HepG2 (cell line): Measurements from ENCODE around the gene FILIP1. TPM values are rescaled to one million over a fixed set of nuclear protein-coding genes. Genes with fewer than 3 reads are reported as not detected.

ENCODE experiments used
- ATAC-seq: fragments of 200-7000 bp; cut with Tn5 transposase; 3 replicates; pipeline ENCODE4 v1.9.1; 2020; ENCODE audit warnings: mild to moderate bottlenecking, moderate library complexity
- BruUV-seq: library from RNA; stranded (reverse); fragments of 400-500 nt; replicated peaks from 2 replicates; lab custom pipeline; 2021; lab: Mats Ljungman, UMichigan
- CTCF ChIA-PET: fragments of 300-600 bp; formaldehyde crosslinking; extraction: SDS; loops from one replicate; lab custom pipeline; 2021; ENCODE audit warnings: low total read pairs, inconsistent platforms, low intra/inter-chr PET ratio; lab: Yijun Ruan, JAX
- POLR2A ChIA-PET: fragments of 350-600 bp; sonication (Branson Sonifier 250); formaldehyde crosslinking; loops from one replicate; lab custom pipeline; 2020; ENCODE audit warnings: antibody characterized with exemption, inconsistent platforms; lab: Yijun Ruan, JAX
- DNase-seq: peaks from one replicate; pipeline ENCODE4 v3.0.0-alpha.2; 2015; ENCODE audit warnings: low spot score
- FAIRE-seq: peaks from 3 replicates; lab custom pipeline; 2011; peaks lifted over from hg19 to GRCh38; lab: Jason Lieb, UNC
- H2AFZ ChIP-seq: one replicate; pipeline ENCODE4 v1.6.1; 2011; ENCODE audit warnings: low read length, inconsistent platforms
- H3K27ac ChIP-seq: fragments of 300-600 bp; 3 replicates; pipeline ENCODE4 v1.8.0; 2011; ENCODE audit warnings: mixed run types, mild to moderate bottlenecking, mixed read lengths, low read length, inconsistent platforms; ENCODE audit not compliant: insufficient read depth; ENCODE audit errors: extremely low read length
- H3K27me3 ChIP-seq, 2 experiments: fragments of 200-600 bp in 1 of 2; 2 replicates in 1 of 2; 3 replicates in 1 of 2; pipeline versions ENCODE4 v1.6.0 to v1.8.0; 2011; ENCODE audit warnings: low read length in 2 of 2, mild to moderate bottlenecking in 2 of 2, moderate library complexity in 2 of 2, inconsistent platforms in 1 of 2; ENCODE audit not compliant: insufficient read depth in 2 of 2, control insufficient read depth in 1 of 2
- H3K36me3 ChIP-seq, 2 experiments: fragments of 200-600 bp in 1 of 2; replicated peaks in 1 of 2; 2 replicates in 1 of 2; 3 replicates in 1 of 2; pipeline versions ENCODE4 v1.5.1 to v1.8.0; 2011; ENCODE audit warnings: low read length in 2 of 2, inconsistent platforms in 1 of 2; ENCODE audit not compliant: insufficient read depth in 2 of 2, control insufficient read depth in 1 of 2
- H3K4me1 ChIP-seq: 2 replicates; pipeline ENCODE4 v1.5.1; 2012; ENCODE audit warnings: low read length, inconsistent platforms; ENCODE audit not compliant: insufficient read depth
- H3K4me2 ChIP-seq: 2 replicates; pipeline ENCODE4 v1.6.0; 2011; ENCODE audit warnings: low read depth, low read length, inconsistent platforms
- H3K4me3 ChIP-seq, 3 experiments: fragments of 200-600 bp in 1 of 3; sonication (generic), shearing (Covaris generic) in 1 of 3; replicated peaks in 1 of 3; 2 replicates each; pipeline ENCODE4 v1.5.1; 2011 to 2016; ENCODE audit warnings: low read length in 3 of 3, inconsistent platforms in 2 of 3, low read depth in 2 of 3, mild to moderate bottlenecking in 2 of 3, control low read depth in 1 of 3, mixed read lengths in 1 of 3; ENCODE audit not compliant: insufficient read depth in 1 of 3
- H3K79me2 ChIP-seq: one replicate; pipeline ENCODE4 v1.6.1; 2011; ENCODE audit warnings: low read length, inconsistent platforms; ENCODE audit not compliant: insufficient read depth
- H3K9ac ChIP-seq: 2 replicates; pipeline ENCODE4 v1.6.0; 2011; ENCODE audit warnings: mild to moderate bottlenecking, low read depth, low read length, inconsistent platforms; ENCODE audit not compliant: insufficient read depth
- H3K9me3 ChIP-seq: 2 replicates; pipeline ENCODE4 v1.5.1; 2012; ENCODE audit warnings: mild to moderate bottlenecking, low read length
- H4K20me1 ChIP-seq: 2 replicates; pipeline ENCODE4 v1.6.0; 2011; ENCODE audit warnings: inconsistent platforms, mild to moderate bottlenecking, low read length, moderate library complexity; ENCODE audit not compliant: insufficient read depth
- CAMTA2 ChIP-seq: sonication (generic); formaldehyde crosslinking; IDR thresholded peaks from 2 replicates; pipeline ENCODE4 v1.4.0; 2020; ENCODE audit warnings: mild to moderate bottlenecking, missing genetic modification reagents, borderline replicate concordance
- EED ChIP-seq: sonication (generic); formaldehyde crosslinking; IDR thresholded peaks from 2 replicates; pipeline ENCODE4 v1.5.0; 2020; ENCODE audit warnings: mild to moderate bottlenecking, missing genetic modification reagents
- GLI4 ChIP-seq: sonication (generic); formaldehyde crosslinking; IDR thresholded peaks from 2 replicates; pipeline ENCODE4 v1.5.1; 2020; ENCODE audit warnings: missing genetic modification reagents, mild to moderate bottlenecking, moderate library complexity, borderline replicate concordance
- KAT7 ChIP-seq: IDR thresholded peaks from 2 replicates; pipeline ENCODE4 v1.6.1; 2018; ENCODE audit warnings: borderline replicate concordance, missing compliant biosample characterization
- KAT8 ChIP-seq: IDR thresholded peaks from 2 replicates; pipeline ENCODE4 v1.6.1; 2016; ENCODE audit warnings: missing genetic modification reagents, missing compliant biosample characterization
- KLF9 ChIP-seq: IDR thresholded peaks from 2 replicates; pipeline ENCODE4 v1.6.1; 2016; ENCODE audit warnings: low read depth
- MED1 ChIP-seq: sonication (generic); formaldehyde crosslinking; IDR thresholded peaks from 2 replicates; pipeline ENCODE4 v1.4.0; 2020; ENCODE audit warnings: missing genetic modification reagents
- MYPOP ChIP-seq: sonication (generic); formaldehyde crosslinking; IDR thresholded peaks from 2 replicates; pipeline ENCODE4 v1.8.1; 2023; ENCODE audit warnings: mild to moderate bottlenecking, moderate library complexity, missing genetic modification reagents
- NRL ChIP-seq: sonication (generic); formaldehyde crosslinking; IDR thresholded peaks from 2 replicates; pipeline ENCODE4 v1.5.0; 2020; ENCODE audit warnings: missing genetic modification reagents, mild to moderate bottlenecking, moderate library complexity, borderline replicate concordance
- SKI ChIP-seq: fragments of 450-650 bp; IDR thresholded peaks from one replicate; pipeline ENCODE4 v1.6.1; 2018; ENCODE audit warnings: mild to moderate bottlenecking; ENCODE audit not compliant: partially characterized antibody
- SNAPC2 ChIP-seq: sonication (generic); formaldehyde crosslinking; IDR thresholded peaks from 2 replicates; pipeline ENCODE4 v1.8.1; 2022; ENCODE audit warnings: mild to moderate bottlenecking, missing genetic modification reagents
- TGIF2 ChIP-seq: IDR thresholded peaks from 2 replicates; pipeline ENCODE4 v1.6.1; 2016; ENCODE audit warnings: control low read depth, missing compliant biosample characterization
- YEATS4 ChIP-seq: sonication (generic); formaldehyde crosslinking; IDR thresholded peaks from 2 replicates; pipeline ENCODE4 v1.4.0; 2020; ENCODE audit warnings: missing genetic modification reagents, borderline replicate concordance
- ZFX ChIP-seq: sonication (generic); formaldehyde crosslinking; IDR thresholded peaks from 2 replicates; pipeline ENCODE4 v1.4.0; 2020; ENCODE audit warnings: mild to moderate bottlenecking, low read depth, missing genetic modification reagents, moderate library complexity
- WGBS: methylation state at CpG from one replicate; pipeline ENCODE4 v1.1.6; 2017; ENCODE audit warnings: low lambda C conversion rate; 5-methylcytosine and 5-hydroxymethylcytosine counted together
- in situ Hi-C: cut with HindIII; loops from 2 replicates; pipeline ENCODE4 v1.10.0; 2017; ENCODE audit warnings: low pct_unique_long_range_greater_than_20kb; ENCODE audit not compliant: extremely low pct_ligation_motif_present
- intact Hi-C: fragments of 100-400 bp; cut with micrococcal nuclease; formaldehyde crosslinking; loops from one replicate; pipeline ENCODE4 v1.10.0; 2022; ENCODE audit not compliant: unreplicated experiment
- polyA plus RNA-seq, 8 experiments: library from polyadenylated mRNA; depleted of rRNA in 3 of 8; stranded (reverse) in 7 of 8; unstranded in 1 of 8; fragments of >200 nt; fragmentation: Illumina TruSeq in 4 of 8; extraction: Trizol in 4 of 8; gene quantifications; 2 replicates each; pipeline versions ENCODE4 v1.2.1 to v1.2.3, GENCODE V29; 2011 to 2016; ENCODE audit warnings: low read depth in 4 of 8, missing spikeins in 1 of 8, mixed read lengths in 1 of 8; ENCODE audit not compliant: insufficient read depth in 1 of 8
- total RNA-seq, 5 experiments: library from RNA; depleted of rRNA; stranded (reverse); fragments of >200 nt; fragmentation: Illumina TruSeq; extraction: Trizol; gene quantifications; 2 replicates each; pipeline ENCODE4 v1.2.3, GENCODE V29; 2016; ENCODE audit warnings: low read depth in 1 of 5
- TF ChIP-seq, protein P1 (sequence below): sonication (generic); formaldehyde crosslinking; conservative IDR thresholded peaks from 2 replicates; pipeline ENCODE4 v1.8.0; 2022; ENCODE audit warnings: low read depth, missing genetic modification reagents

Gene FILIP1
- total and polyA plus RNA-seq, 2 of the 13 experiments (the other 11 are each of a cell fraction or from before 2014, with no cell fraction given) = not detected

DNA sequence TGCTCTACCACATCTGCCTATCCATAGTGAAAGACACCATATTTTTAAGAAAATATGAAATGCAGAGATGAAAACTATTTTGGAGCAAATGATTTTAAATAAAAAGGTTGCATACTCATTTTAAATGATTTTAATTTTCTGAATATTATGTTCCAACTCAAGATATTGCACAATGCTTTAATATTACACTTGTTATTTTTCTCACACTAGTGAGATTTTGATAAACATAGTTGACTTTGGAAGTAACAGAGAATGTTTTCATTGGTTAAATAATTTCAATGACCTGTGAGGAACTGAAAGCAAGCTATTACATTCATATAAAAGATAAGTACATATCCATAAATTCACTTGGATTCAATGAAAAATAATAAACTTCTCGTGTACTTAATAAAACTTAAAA, 201.9 kb downstream of the FILIP1 start:
- FAIRE-seq (no peak), DNase-seq (no peak), ATAC-seq (no peak)
- in situ Hi-C loops (no loop called here), intact Hi-C loops (no loop called here)
- Histone ChIP-seq H3K4me2 (no peak overlapping the region), H2AFZ (no peak overlapping the region), H3K4me1 (peaks cover 11% of the 10 kb centered on the region), H3K79me2 (no peaks in the 10 kb centered on the region), H3K27ac (no peak overlapping the region), H3K36me3 (no peaks in the 10 kb centered on the region), H3K9ac (no peak overlapping the region), H3K27me3 (no peaks in the 10 kb centered on the region), H3K4me3 (no peak overlapping the region), H4K20me1 (no peaks in the 10 kb centered on the region), H3K9me3 (no peaks in the 10 kb centered on the region)
- 69% methylated on average over 1 of the region's 1 CpG for WGBS
- ChIA-PET POLR2A (no interaction called here), CTCF (no interaction called here)
- no TSS peak for BruUV-seq
- TF ChIP-seq KLF9 (no peak), MED1 (CRISPR knock-in tag) (no peak)

DNA sequence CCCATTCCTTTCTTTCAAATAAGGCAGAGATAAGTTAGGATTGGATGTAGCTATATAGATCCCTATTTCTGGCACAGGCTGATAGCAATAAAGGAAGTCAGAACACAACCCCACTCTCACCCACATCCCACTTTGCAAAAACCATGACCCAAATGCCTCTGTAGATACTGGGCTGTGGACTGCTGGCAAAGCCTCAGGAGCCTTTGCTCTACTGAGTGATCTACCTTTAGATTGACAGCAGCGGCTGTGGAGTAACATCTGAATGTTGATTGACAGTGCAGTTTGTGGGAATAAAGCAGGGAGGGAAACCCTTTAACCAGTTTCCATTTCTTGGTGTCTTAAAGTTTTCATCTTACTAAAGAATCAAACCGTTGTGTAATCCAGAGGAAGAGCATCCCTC, 202.3 kb downstream of the FILIP1 start:
- ATAC-seq (no peak), FAIRE-seq (no peak), DNase-seq (no peak)
- H3K27me3 ChIP-seq = no peaks in the 10 kb centered on the region
- H3K4me3 ChIP-seq = no peak overlapping the region
- ChIA-PET POLR2A (no interaction called here), CTCF (no interaction called here)
- H2AFZ ChIP-seq = no peak overlapping the region
- H3K36me3 ChIP-seq = no peaks in the 10 kb centered on the region
- no peak overlapping the region for H3K9ac ChIP-seq
- TF ChIP-seq CAMTA2 (CRISPR knock-in tag) (no peak), EED (CRISPR knock-in tag) (no peak), ZFX (CRISPR knock-in tag) (no peak), GLI4 (CRISPR knock-in tag) (no peak), KAT8 (CRISPR knock-in tag) (no peak), SNAPC2 (CRISPR knock-in tag) (no peak), SKI (no peak), KAT7 (CRISPR knock-in tag) (no peak), NRL (CRISPR knock-in tag) (no peak), TGIF2 (CRISPR knock-in tag) (no peak), MYPOP (CRISPR knock-in tag) (no peak), YEATS4 (CRISPR knock-in tag) (no peak)
- TF ChIP-seq, protein P1, sequence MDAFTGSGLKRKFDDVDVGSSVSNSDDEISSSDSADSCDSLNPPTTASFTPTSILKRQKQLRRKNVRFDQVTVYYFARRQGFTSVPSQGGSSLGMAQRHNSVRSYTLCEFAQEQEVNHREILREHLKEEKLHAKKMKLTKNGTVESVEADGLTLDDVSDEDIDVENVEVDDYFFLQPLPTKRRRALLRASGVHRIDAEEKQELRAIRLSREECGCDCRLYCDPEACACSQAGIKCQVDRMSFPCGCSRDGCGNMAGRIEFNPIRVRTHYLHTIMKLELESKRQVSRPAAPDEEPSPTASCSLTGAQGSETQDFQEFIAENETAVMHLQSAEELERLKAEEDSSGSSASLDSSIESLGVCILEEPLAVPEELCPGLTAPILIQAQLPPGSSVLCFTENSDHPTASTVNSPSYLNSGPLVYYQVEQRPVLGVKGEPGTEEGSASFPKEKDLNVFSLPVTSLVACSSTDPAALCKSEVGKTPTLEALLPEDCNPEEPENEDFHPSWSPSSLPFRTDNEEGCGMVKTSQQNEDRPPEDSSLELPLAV (CRISPR knock-in tag) = no peak
- H3K27ac ChIP-seq = no peak overlapping the region
- BruUV-seq = no TSS peak
- H3K79me2 ChIP-seq = peaks cover under 1% of the 10 kb centered on the region
- no peak overlapping the region for H3K4me2 ChIP-seq
- H3K4me1 ChIP-seq = peaks cover 15% of the 10 kb centered on the region
- H4K20me1 ChIP-seq = no peaks in the 10 kb centered on the region
- WGBS = 84% methylated on average over 2 of the region's 2 CpGs
- intact Hi-C loops = no loop called here
- in situ Hi-C loops = no loop called here
- H3K9me3 ChIP-seq = no peaks in the 10 kb centered on the region
